Thyroid gland (tissue), 4 donors: ENCODE results near the gene PTPRN.

ENCODE experiments used
- CTCF ChIP-seq, 6 experiments: fragments of 200-600 bp in 3 of 6; fragments of 450-650 bp in 3 of 6; sonication (generic) in 3 of 6; IDR thresholded peaks; one replicate each; pipeline ENCODE4 v1.5.1; 2016 to 2019; ENCODE audit warnings: antibody characterized with exemption in 6 of 6, mild to moderate bottlenecking in 2 of 6, inconsistent platforms in 1 of 6, moderate library complexity in 1 of 6
- POLR2A ChIP-seq, 2 donors: fragments of 450-650 bp; IDR thresholded peaks; one replicate each; pipeline ENCODE4 v1.6.1; 2017; ENCODE audit warnings: antibody characterized with exemption in 2 of 2, mild to moderate bottlenecking in 2 of 2, moderate library complexity in 1 of 2

- TF ChIP-seq CTCF (IDR thresholded peaks at IDR 0.05) (no peak), POLR2A (IDR thresholded peaks at IDR 0.05) (no peak)
These were observed 39.2 kb downstream of the PTPRN start for GRCh38 chr2:219270055-219270372.
